HG03097 (cell line): ENCODE measurements around the gene LRRC46.
A peak's percentile ranks its signal among the peaks of the same experiment; 100 is the strongest.

Experiments
- ATAC-seq: cut with Tn5 transposase; IDR thresholded peaks from one replicate; pipeline ENCODE4 v1.9.1; 2021; ENCODE audit not compliant: unreplicated experiment, low FRiP score

LRRC46 gene

GRCh38 chr17:47829870-47830269 lies 1.6 kb upstream of the LRRC46 start:
- no peak for ATAC-seq

- ATAC-seq, result no peak
These were observed 971 bp upstream of the LRRC46 start for GRCh38 chr17:47830396-47831002.

GRCh38 chr17:47831934-47832327 lies 461 bp downstream of the LRRC46 start:
- ATAC-seq, result no peak

- no peak for ATAC-seq
These were observed 3.3 kb downstream of the LRRC46 start for GRCh38 chr17:47834756-47835155.

GRCh38 chr17:47836601-47837000 lies 5.1 kb downstream of the LRRC46 start:
- no peak for ATAC-seq

GRCh38 chr17:47837401-47838039 lies 6.0 kb downstream of the LRRC46 start:
- ATAC-seq, result no peak

- no peak for ATAC-seq
These were observed 7.2 kb downstream of the LRRC46 start for GRCh38 chr17:47838636-47839035.

GRCh38 chr17:47839071-47839470 lies 7.6 kb downstream of the LRRC46 start:
- ATAC-seq, result no peak

GRCh38 chr17:47840001-47840741 lies 8.7 kb downstream of the LRRC46 start:
- ATAC-seq, result no peak

- ATAC-seq, result peak; percentile 65
These were observed 9.4 kb downstream of the LRRC46 start, which contains the start of gene SCRN2 for GRCh38 chr17:47840742-47841487. Gene SCRN2 (minus strand): TSS chr17:47841273. CDS start chr17:47840843, 430 bp downstream.

- ATAC-seq, result no peak
These were observed 10.2 kb downstream of the LRRC46 start for GRCh38 chr17:47841488-47842291.

- ATAC-seq, result no peak
These were observed 11.9 kb downstream of the LRRC46 start for GRCh38 chr17:47843391-47843730.

GRCh38 chr17:47844227-47844626 lies 12.8 kb downstream of the LRRC46 start:
- no peak for ATAC-seq

- ATAC-seq, result no peak
These were observed 13.6 kb downstream of the LRRC46 start for GRCh38 chr17:47844814-47845715.

GRCh38 chr17:47845716-47846075 lies 14.2 kb downstream of the LRRC46 start:
- ATAC-seq, result no peak

GRCh38 chr17:47846716-47847340 lies 15.4 kb downstream of the LRRC46 start:
- ATAC-seq, result no peak

- no peak for ATAC-seq
These were observed 16.1 kb downstream of the LRRC46 start for GRCh38 chr17:47847341-47848197.

- ATAC-seq, result no peak
These were observed 16.7 kb downstream of the LRRC46 start for GRCh38 chr17:47848198-47848513.
